SH-SY5Y (cell line): ENCODE data around the gene PRR14L.

ENCODE experiments used
- GATA2 ChIP-seq: IDR thresholded peaks from 2 replicates; pipeline ENCODE4 v1.6.1; 2011; ENCODE audit warnings: mild to moderate bottlenecking, low read depth, low read length
- GATA3 ChIP-seq: IDR thresholded peaks from 2 replicates; pipeline ENCODE4 v1.6.1; 2011; ENCODE audit warnings: low read depth, mild to moderate bottlenecking, low read length, moderate library complexity

- TF ChIP-seq GATA2, result no peak
- no peak for TF ChIP-seq GATA3
These were observed 87.9 kb downstream of the PRR14L start, which contains the start of gene PISD for GRCh38 chr22:31661851-31662667.
